HG03521 (cell line): Measurements from ENCODE around the gene TARDBP.
"Not testable (repeated sequence)": the region's sequence is repeated elsewhere in the genome, so short reads cannot be mapped to it uniquely, and the experiment has no call there.

Experiments used
- ATAC-seq: cut with Tn5 transposase; IDR thresholded peaks from one replicate; pipeline ENCODE4 v1.9.1; 2021; ENCODE audit warnings: mild to moderate bottlenecking, moderate library complexity; ENCODE audit not compliant: unreplicated experiment

TARDBP gene

DNA sequence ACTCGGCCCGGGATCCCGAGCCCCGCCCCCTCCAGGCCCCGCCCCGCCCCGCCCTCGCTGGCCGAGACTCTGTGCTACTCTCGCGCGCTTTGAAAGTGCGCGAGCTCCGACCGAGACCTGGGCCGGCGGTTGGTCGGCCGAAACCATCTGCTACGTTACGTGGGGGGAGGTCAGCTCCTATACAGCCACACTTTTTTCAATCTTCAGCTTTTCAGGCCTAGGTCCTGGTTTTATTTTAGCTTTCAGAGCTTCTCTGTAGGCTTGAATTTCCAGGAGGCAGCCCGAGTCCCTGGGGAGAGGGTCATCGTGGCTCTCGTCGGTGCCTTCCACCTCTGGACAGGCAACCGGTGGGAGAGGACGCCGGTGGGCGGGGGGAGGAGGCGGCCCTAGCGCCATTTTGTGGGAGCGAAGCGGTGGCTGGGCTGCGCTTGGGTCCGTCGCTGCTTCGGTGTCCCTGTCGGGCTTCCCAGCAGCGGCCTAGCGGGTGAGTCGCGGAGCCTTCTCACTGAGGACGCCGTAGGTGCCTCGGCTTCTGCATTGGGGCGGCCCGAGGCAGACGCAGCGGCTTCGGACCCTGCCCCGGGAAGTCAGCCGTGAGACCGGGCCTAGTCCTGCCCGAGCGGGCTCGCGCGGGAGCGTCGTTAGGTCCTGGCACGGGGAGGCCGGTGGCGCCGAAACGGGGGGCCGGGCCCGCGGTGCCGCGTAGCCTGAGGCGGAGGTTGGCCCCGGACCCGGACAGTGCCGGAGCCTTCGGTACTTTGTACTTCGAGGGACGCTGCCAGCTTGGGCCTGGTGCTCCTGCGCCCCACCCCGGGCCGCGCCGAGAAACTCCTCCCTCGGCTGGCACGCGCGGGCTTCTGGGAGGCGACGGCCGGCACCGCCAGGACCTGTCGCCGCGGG lies at the start of gene TARDBP:
Gene TARDBP, plus strand, starts transcription at position 395 of the 900 bp plus-strand sequence. CDS start 1,074 bp downstream, outside the sequence.
- ATAC-seq, result peak; percentile 84

DNA sequence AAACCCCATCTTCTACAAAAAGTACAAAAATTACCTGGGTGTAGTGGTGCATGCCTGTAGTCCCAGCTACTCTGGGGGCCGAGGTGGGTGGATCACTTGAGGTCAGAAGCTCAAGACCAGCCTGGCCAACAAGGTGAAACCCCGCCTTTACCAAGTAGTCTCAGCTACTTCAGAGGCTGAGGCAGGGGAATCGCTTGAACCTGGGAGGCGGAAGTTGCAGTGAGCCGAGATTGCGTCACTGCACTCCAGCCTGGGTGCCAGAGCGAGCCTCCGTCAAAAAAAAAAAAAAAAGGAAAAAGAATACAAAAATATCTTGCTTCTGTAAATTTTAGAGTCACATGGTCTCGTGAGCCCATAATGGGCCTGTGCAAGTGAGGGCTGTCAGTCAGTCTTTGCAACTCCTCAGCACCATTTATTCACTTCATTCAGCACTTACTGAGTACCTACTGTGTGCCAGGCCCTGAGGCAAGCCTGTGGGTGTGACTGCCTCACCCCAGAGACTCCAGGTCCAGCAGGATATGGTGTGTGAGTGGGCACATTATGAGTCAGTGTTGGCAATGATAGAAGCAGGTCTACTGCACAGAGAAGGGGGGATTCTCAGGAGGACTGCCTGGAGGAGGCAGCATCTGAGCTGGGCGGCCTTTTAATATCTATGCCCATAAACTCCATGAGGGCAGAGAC lies 46.8 kb upstream of the TARDBP start:
- no peak for ATAC-seq

DNA sequence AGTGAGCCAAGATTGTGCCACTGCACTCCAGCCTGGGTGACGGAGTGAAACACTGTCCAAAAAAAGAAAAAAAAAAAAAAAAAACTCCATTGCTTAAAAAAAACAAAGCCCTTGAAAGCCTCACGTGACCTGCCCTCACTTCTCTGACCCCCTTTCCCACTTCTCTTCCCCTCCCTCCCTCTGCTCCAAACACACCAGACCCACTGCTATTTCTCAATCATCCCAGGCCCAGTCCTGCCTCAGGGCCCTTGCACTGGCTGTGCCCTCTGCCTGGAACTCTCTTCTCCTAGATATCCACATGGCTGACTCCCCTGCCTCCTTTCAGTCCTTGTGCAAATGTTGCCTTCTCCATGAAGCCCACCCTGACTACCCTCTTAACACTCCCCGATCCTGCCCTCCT lies 45.4 kb upstream of the TARDBP start:
- no peak for ATAC-seq

- no peak for ATAC-seq
Observed at GRCh38 chr1:10968411-10968826, 44.0 kb upstream of the TARDBP start.

- no peak for ATAC-seq
Observed at GRCh38 chr1:10969267-10969970, 43.0 kb upstream of the TARDBP start.

GRCh38 chr1:10969971-10970332 lies 42.5 kb upstream of the TARDBP start:
- no peak for ATAC-seq

- no peak for ATAC-seq
Observed at GRCh38 chr1:10973552-10973951, 38.9 kb upstream of the TARDBP start.

GRCh38 chr1:10973956-10974881 lies 38.2 kb upstream of the TARDBP start:
- no peak for ATAC-seq

- ATAC-seq, result no peak
Observed at GRCh38 chr1:10975567-10976326, 36.7 kb upstream of the TARDBP start.

DNA sequence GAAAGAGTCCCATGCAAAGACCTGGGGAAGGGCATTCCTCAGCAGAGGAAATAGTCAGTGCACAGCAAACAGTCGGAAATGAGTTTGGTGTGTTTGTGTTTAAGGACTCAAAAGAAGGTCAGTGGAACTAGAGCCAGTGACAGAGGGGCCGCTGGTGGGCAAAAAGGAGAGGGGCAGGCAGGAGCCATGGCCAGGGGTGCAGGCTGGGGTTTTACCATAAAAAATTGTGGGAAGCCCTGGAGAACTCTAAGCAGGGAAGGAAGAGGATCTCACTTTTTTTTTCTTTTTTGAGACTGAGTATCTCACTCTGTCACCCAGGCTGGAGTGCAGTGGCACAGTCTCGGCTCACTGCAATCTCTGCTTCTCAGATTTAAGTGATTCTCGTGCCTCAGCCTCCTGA lies 33.7 kb upstream of the TARDBP start:
- no peak for ATAC-seq

DNA sequence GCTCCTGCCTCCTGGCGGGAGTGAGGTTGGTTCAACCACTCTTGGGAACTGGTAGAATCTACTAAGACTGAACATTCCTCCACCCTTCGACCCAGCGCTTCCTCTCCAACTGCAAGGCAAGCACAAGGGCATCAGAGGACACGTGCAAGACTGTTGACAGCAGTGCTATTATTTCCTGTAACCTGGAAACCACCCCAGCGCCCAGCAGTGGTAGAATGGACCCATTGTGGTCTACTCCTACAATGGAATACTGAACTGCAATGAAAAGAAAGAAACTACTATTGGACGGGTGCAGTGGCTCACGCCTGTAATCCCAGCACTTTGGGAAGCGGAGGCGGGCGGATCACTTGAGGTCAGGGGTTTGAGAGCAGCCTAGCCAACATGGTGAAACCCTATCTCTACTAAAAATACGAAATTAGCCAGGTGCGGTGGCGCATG lies 33.0 kb upstream of the TARDBP start:
- no peak for ATAC-seq

- no peak for ATAC-seq
Observed at GRCh38 chr1:10980094-10980577, 32.3 kb upstream of the TARDBP start.

DNA sequence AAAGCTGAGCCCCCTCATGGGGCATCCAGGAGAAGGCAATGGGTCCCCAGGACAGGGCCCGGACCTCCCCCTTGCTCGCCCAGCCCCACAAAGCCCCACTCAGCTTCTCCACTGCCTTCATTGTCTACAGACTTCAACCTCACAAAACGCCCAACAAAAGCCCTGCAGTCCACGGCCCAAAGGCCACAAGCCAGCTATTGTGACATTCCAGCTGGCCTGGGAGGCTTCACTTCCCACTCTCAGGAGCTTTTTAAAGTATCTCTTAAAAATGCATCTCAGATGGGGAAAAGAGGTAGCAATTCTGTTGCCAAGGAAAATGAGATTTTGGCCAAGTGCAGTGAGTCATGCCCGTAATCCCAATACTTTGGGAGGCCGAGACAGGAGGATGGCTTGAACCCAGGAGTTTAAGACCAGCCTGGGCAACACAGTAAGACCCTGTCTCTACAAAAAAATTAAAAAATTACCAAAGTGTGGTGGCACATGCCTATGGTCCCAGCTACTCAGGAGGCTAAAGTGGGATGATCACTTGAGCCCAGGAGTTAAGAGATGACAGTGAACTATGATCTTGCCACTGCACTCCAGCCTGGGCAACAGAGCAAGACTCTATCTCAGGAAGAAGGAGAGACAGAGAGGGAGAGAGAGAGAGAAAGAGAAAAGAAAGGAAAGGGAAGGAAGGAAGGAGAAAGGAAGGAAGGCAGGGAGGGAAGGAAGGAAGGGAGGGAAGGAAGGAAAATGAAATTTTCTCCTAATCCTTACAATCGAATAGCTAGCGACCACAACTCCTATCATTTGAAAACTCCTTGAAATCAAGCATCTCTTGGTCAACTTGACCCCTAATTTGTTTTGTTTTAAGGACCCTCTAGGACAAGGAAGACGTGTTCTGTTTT lies 31.4 kb upstream of the TARDBP start:
- no peak for ATAC-seq

GRCh38 chr1:10986525-10986890 lies 25.9 kb upstream of the TARDBP start:
- ATAC-seq, result peak; percentile 20

GRCh38 chr1:10987840-10988417 lies 24.5 kb upstream of the TARDBP start:
- ATAC-seq, result no peak

DNA sequence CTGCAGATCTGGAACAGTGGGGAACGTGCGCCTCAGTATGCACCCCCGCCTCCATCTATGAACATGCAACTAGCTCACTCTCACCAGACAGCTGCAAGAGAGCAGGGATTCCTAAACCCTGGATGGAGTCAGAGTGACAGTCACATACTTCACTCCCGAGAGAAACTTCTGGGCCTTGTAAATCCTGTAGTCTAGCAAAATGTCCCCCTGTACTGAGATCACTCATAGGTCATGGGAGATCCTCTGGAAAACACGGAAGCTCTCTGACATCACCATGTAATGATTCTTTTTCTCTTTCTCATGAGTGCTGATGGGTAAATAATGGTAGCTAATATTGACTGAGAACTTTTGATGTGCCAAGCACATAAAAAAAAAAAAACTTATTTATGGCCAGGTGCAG lies 23.4 kb upstream of the TARDBP start:
- no peak for ATAC-seq

- not testable (repeated sequence) for ATAC-seq
Observed at GRCh38 chr1:10989920-10990516, 22.4 kb upstream of the TARDBP start.

GRCh38 chr1:10990828-10991227 lies 21.6 kb upstream of the TARDBP start:
- ATAC-seq, result no peak
